Astrocyte (in vitro differentiated cells and primary cell): ENCODE measurements around the gene ANKRD60. TPM values are rescaled to one million over a fixed set of nuclear protein-coding genes. Genes with fewer than 3 reads are reported as not detected.
A peak's percentile ranks its signal among the peaks of the same experiment; 100 is the strongest.

Source experiments
- DNase-seq: peaks from one replicate; pipeline ENCODE4 v3.0.0-alpha.2; 2010; ENCODE audit warnings: low read depth
- FAIRE-seq: peaks from 2 replicates; lab custom pipeline; 2011; peaks lifted over from hg19 to GRCh38; lab: Jason Lieb, UNC
- H2AFZ ChIP-seq: 2 replicates; pipeline ENCODE4 v1.6.0; 2012; ENCODE audit warnings: low read depth, low read length, inconsistent platforms
- H3K27ac ChIP-seq: 2 replicates; pipeline ENCODE4 v1.5.1; 2011; ENCODE audit warnings: low read depth, low read length, inconsistent platforms
- H3K27me3 ChIP-seq: 2 replicates; pipeline ENCODE4 v1.6.0; 2011; ENCODE audit warnings: low read length, inconsistent platforms; ENCODE audit not compliant: insufficient read depth
- H3K36me3 ChIP-seq: 2 replicates; pipeline ENCODE4 v1.5.1; 2011; ENCODE audit warnings: low read length, inconsistent platforms; ENCODE audit not compliant: insufficient read depth
- H3K4me1 ChIP-seq: 2 replicates; pipeline ENCODE4 v1.5.1; 2011; ENCODE audit warnings: low read length, inconsistent platforms; ENCODE audit not compliant: insufficient read depth
- H3K4me2 ChIP-seq: 2 replicates; pipeline ENCODE4 v1.6.0; 2012; ENCODE audit warnings: low read length, inconsistent platforms
- H3K4me3 ChIP-seq: 2 replicates; pipeline ENCODE4 v1.5.1; 2011; ENCODE audit warnings: low read depth, mild to moderate bottlenecking, low read length, inconsistent platforms; ENCODE audit not compliant: insufficient read depth
- H3K79me2 ChIP-seq: 2 replicates; pipeline ENCODE4 v1.6.0; 2012; ENCODE audit warnings: mild to moderate bottlenecking, low read length, inconsistent platforms; ENCODE audit not compliant: insufficient read depth
- H3K9ac ChIP-seq: 2 replicates; pipeline ENCODE4 v1.6.0; 2012; ENCODE audit warnings: mild to moderate bottlenecking, low read length, inconsistent platforms
- H3K9me3 ChIP-seq: 2 replicates; pipeline ENCODE4 v1.5.1; 2012; ENCODE audit warnings: low read depth, mild to moderate bottlenecking, low read length, inconsistent platforms; ENCODE audit not compliant: insufficient read depth
- H4K20me1 ChIP-seq: 2 replicates; pipeline ENCODE4 v1.6.0; 2012; ENCODE audit warnings: low read length, inconsistent platforms; ENCODE audit not compliant: insufficient read depth
- H3K27ac Mint-ChIP-seq: one replicate; pipeline ENCODE4 v1.8.0; 2021; ENCODE audit warnings: mild to moderate bottlenecking, mixed read lengths; ENCODE audit not compliant: unreplicated experiment
- H3K27me3 Mint-ChIP-seq: one replicate; pipeline ENCODE4 v1.8.0; 2021; ENCODE audit warnings: low read depth, mixed read lengths; ENCODE audit not compliant: unreplicated experiment
- H3K36me3 Mint-ChIP-seq: one replicate; pipeline ENCODE4 v1.8.0; 2021; ENCODE audit warnings: low read depth, mixed read lengths; ENCODE audit not compliant: unreplicated experiment
- H3K4me1 Mint-ChIP-seq: one replicate; pipeline ENCODE4 v1.8.0; 2021; ENCODE audit warnings: low read depth, mixed read lengths; ENCODE audit not compliant: unreplicated experiment
- H3K4me3 Mint-ChIP-seq: one replicate; pipeline ENCODE4 v1.8.0; 2021; ENCODE audit warnings: mild to moderate bottlenecking, moderate library complexity, mixed read lengths; ENCODE audit not compliant: unreplicated experiment
- H3K9me3 Mint-ChIP-seq: one replicate; pipeline ENCODE4 v1.8.0; 2021; ENCODE audit warnings: mild to moderate bottlenecking, mixed read lengths; ENCODE audit not compliant: unreplicated experiment
- CTCF ChIP-seq: IDR thresholded peaks from 2 replicates; pipeline ENCODE4 v1.5.1; 2011; ENCODE audit warnings: low read depth, mild to moderate bottlenecking, inconsistent platforms, low read length, moderate library complexity; ENCODE audit not compliant: insufficient read depth
- EZH2 ChIP-seq: IDR thresholded peaks from 2 replicates; pipeline ENCODE4 v1.6.1; 2012; ENCODE audit warnings: mild to moderate bottlenecking, low read length, inconsistent platforms; ENCODE audit not compliant: insufficient read depth
- total RNA-seq: library from RNA; stranded (reverse); gene quantifications from 2 replicates; pipeline ENCODE4 v1.2.1, GENCODE V29; 2021

Gene ANKRD60
- total RNA-seq, 1 donor from 2014 or later: not detected

GRCh38 chr20:58179083-58179431 lies 49.4 kb downstream of the ANKRD60 start:
- H3K4me1 Mint-ChIP-seq: peaks cover 10% of the 10 kb centered on the region
- DNase-seq (no peak), FAIRE-seq (no peak)
- H3K27me3 Mint-ChIP-seq: peaks cover 64% of the 10 kb centered on the region
- Histone ChIP-seq H3K4me2 (peak overlapping the region; percentile 85), H3K4me3 (no peak overlapping the region), H4K20me1 (no peaks in the 10 kb centered on the region), H3K4me1 (peaks cover 10% of the 10 kb centered on the region), H2AFZ (peak overlapping the region; percentile 86), H3K9ac (peak overlapping the region; percentile 54), H3K9me3 (peaks cover 7% of the 10 kb centered on the region), H3K27ac (no peak overlapping the region), H3K36me3 (no peaks in the 10 kb centered on the region), H3K79me2 (no peaks in the 10 kb centered on the region), H3K27me3 (no peaks in the 10 kb centered on the region)
- H3K9me3 Mint-ChIP-seq: peaks cover 5% of the 10 kb centered on the region
- no peak overlapping the region for H3K4me3 Mint-ChIP-seq
- peaks cover 2% of the 10 kb centered on the region for H3K36me3 Mint-ChIP-seq
- H3K27ac Mint-ChIP-seq: no peak overlapping the region
- TF ChIP-seq CTCF (no peak), EZH2 (no peak)

- H3K4me3 Mint-ChIP-seq: no peak overlapping the region
- Histone ChIP-seq H2AFZ (no peak overlapping the region), H4K20me1 (no peaks in the 10 kb centered on the region), H3K9ac (no peak overlapping the region), H3K4me2 (no peak overlapping the region), H3K4me3 (no peak overlapping the region), H3K36me3 (no peaks in the 10 kb centered on the region), H3K27me3 (no peaks in the 10 kb centered on the region), H3K27ac (no peak overlapping the region), H3K79me2 (no peaks in the 10 kb centered on the region), H3K4me1 (peaks cover 10% of the 10 kb centered on the region), H3K9me3 (no peaks in the 10 kb centered on the region)
- peaks cover 2% of the 10 kb centered on the region for H3K36me3 Mint-ChIP-seq
- peaks cover 10% of the 10 kb centered on the region for H3K4me1 Mint-ChIP-seq
- H3K27me3 Mint-ChIP-seq: peaks cover 56% of the 10 kb centered on the region
- no peaks in the 10 kb centered on the region for H3K9me3 Mint-ChIP-seq
- no peak overlapping the region for H3K27ac Mint-ChIP-seq
- no peak for DNase-seq
- TF ChIP-seq EZH2: no peak
- no peak for TF ChIP-seq CTCF
- no peak for FAIRE-seq
These were observed 50.7 kb downstream of the ANKRD60 start for GRCh38 chr20:58177799-58178198.

- no peak overlapping the region for H3K27ac ChIP-seq
- TF ChIP-seq EZH2 (no peak), CTCF (no peak)
These were observed 52.6 kb downstream of the ANKRD60 start for GRCh38 chr20:58175836-58176235.

More at GRCh38 chr20:58175836-58176235, 52.6 kb downstream of the ANKRD60 start:
- Mint-ChIP-seq H3K4me1 (peaks cover 10% of the 10 kb centered on the region), H3K27me3 (peaks cover 39% of the 10 kb centered on the region), H3K4me3 (no peak overlapping the region), H3K9me3 (no peaks in the 10 kb centered on the region), H3K36me3 (peaks cover 2% of the 10 kb centered on the region), H3K27ac (no peak overlapping the region)
- Histone ChIP-seq H3K4me2 (no peak overlapping the region), H3K4me1 (peaks cover 10% of the 10 kb centered on the region), H3K79me2 (no peaks in the 10 kb centered on the region), H3K4me3 (no peak overlapping the region), H3K9ac (no peak overlapping the region), H2AFZ (no peak overlapping the region), H3K27me3 (no peaks in the 10 kb centered on the region), H3K36me3 (no peaks in the 10 kb centered on the region), H4K20me1 (no peaks in the 10 kb centered on the region), H3K9me3 (no peaks in the 10 kb centered on the region)
- no peak for DNase-seq
- FAIRE-seq: no peak
